HepG2 (cell line): ENCODE results near the gene SAMM50. TPM values are rescaled to one million over a fixed set of nuclear protein-coding genes. Genes with fewer than 3 reads are reported as not detected.

Source experiments
- ATF2 ChIP-seq: sonication (generic); formaldehyde crosslinking; IDR thresholded peaks from 2 replicates; pipeline ENCODE4 v1.4.0; 2020; ENCODE audit warnings: missing genetic modification reagents
- CCDC6 ChIP-seq: sonication (generic); formaldehyde crosslinking; IDR thresholded peaks from 2 replicates; pipeline ENCODE4 v1.8.1; 2022; ENCODE audit warnings: mild to moderate bottlenecking, missing genetic modification reagents, moderate library complexity
- EED ChIP-seq: sonication (generic); formaldehyde crosslinking; IDR thresholded peaks from 2 replicates; pipeline ENCODE4 v1.5.0; 2020; ENCODE audit warnings: mild to moderate bottlenecking, missing genetic modification reagents
- ERF ChIP-seq: IDR thresholded peaks from 2 replicates; pipeline ENCODE4 v1.6.1; 2018; ENCODE audit warnings: missing biosample characterization, missing genetic modification reagents
- IKZF5 ChIP-seq: IDR thresholded peaks from 2 replicates; pipeline ENCODE4 v1.6.1; 2018; ENCODE audit warnings: missing genetic modification reagents, mild to moderate bottlenecking, missing compliant biosample characterization
- NR3C1 ChIP-seq: sonication (generic); formaldehyde crosslinking; IDR thresholded peaks from 2 replicates; pipeline ENCODE4 v1.4.0; 2020; ENCODE audit warnings: missing genetic modification reagents
- PCBP1 ChIP-seq: fragments of 200-400 bp; formaldehyde crosslinking; IDR thresholded peaks from 2 replicates; pipeline ENCODE4 v1.6.1; 2017; ENCODE audit warnings: mild to moderate bottlenecking, low read depth, low read length, borderline replicate concordance
- POLR2G ChIP-seq: fragments of 200-400 bp; formaldehyde crosslinking; IDR thresholded peaks from 2 replicates; pipeline ENCODE4 v1.6.1; 2018; ENCODE audit warnings: mild to moderate bottlenecking, low read depth, low read length, moderate library complexity
- SALL2 ChIP-seq: sonication (generic); formaldehyde crosslinking; IDR thresholded peaks from 2 replicates; pipeline ENCODE4 v1.8.1; 2023; ENCODE audit warnings: mild to moderate bottlenecking, missing genetic modification reagents, inconsistent platforms
- SNAPC2 ChIP-seq: sonication (generic); formaldehyde crosslinking; IDR thresholded peaks from 2 replicates; pipeline ENCODE4 v1.8.1; 2022; ENCODE audit warnings: mild to moderate bottlenecking, missing genetic modification reagents
- ZBTB7B ChIP-seq: sonication (generic); formaldehyde crosslinking; IDR thresholded peaks from 2 replicates; pipeline ENCODE4 v1.4.0; 2020; ENCODE audit warnings: missing genetic modification reagents
- ZKSCAN8 ChIP-seq: IDR thresholded peaks from 2 replicates; pipeline ENCODE4 v1.6.1; 2016; ENCODE audit warnings: borderline replicate concordance, missing genetic modification reagents, missing compliant biosample characterization
- ZNF101 ChIP-seq: sonication (generic); formaldehyde crosslinking; IDR thresholded peaks from 2 replicates; pipeline ENCODE4 v1.4.0; 2020; ENCODE audit warnings: mild to moderate bottlenecking, low read depth, missing genetic modification reagents, borderline replicate concordance
- ZNF224 ChIP-seq: sonication (generic); formaldehyde crosslinking; IDR thresholded peaks from 2 replicates; pipeline ENCODE4 v1.5.0; 2020; ENCODE audit warnings: mild to moderate bottlenecking, missing genetic modification reagents
- ZNF343 ChIP-seq: sonication (generic); formaldehyde crosslinking; IDR thresholded peaks from 2 replicates; pipeline ENCODE4 v1.4.0; 2020; ENCODE audit warnings: mild to moderate bottlenecking, missing genetic modification reagents
- ZNF572 ChIP-seq: sonication (generic); formaldehyde crosslinking; IDR thresholded peaks from 2 replicates; pipeline ENCODE4 v1.5.1; 2020; ENCODE audit warnings: mild to moderate bottlenecking, missing genetic modification reagents
- ZNF580 ChIP-seq: IDR thresholded peaks from 2 replicates; pipeline ENCODE4 v1.6.1; 2016; ENCODE audit warnings: low read depth, borderline replicate concordance
- ZNF597 ChIP-seq: sonication (generic); formaldehyde crosslinking; IDR thresholded peaks from 2 replicates; pipeline ENCODE4 v1.5.0; 2020; ENCODE audit warnings: missing genetic modification reagents
- ZNF678 ChIP-seq: sonication (generic); formaldehyde crosslinking; IDR thresholded peaks from 2 replicates; pipeline ENCODE4 v1.4.0; 2020; ENCODE audit warnings: mild to moderate bottlenecking, missing genetic modification reagents
- ZNF691 ChIP-seq: sonication (generic); formaldehyde crosslinking; IDR thresholded peaks from 2 replicates; pipeline ENCODE4 v1.4.0; 2020; ENCODE audit warnings: missing genetic modification reagents, low read depth, mild to moderate bottlenecking, borderline replicate concordance
- polyA plus RNA-seq, 8 experiments: library from polyadenylated mRNA; depleted of rRNA in 3 of 8; stranded (reverse) in 7 of 8; unstranded in 1 of 8; fragments of >200 nt; fragmentation: Illumina TruSeq in 4 of 8; extraction: Trizol in 4 of 8; gene quantifications; 2 replicates each; pipeline versions ENCODE4 v1.2.1 to v1.2.3, GENCODE V29; 2011 to 2016; ENCODE audit warnings: low read depth in 4 of 8, missing spikeins in 1 of 8, mixed read lengths in 1 of 8; ENCODE audit not compliant: insufficient read depth in 1 of 8
- total RNA-seq, 5 experiments: library from RNA; depleted of rRNA; stranded (reverse); fragments of >200 nt; fragmentation: Illumina TruSeq; extraction: Trizol; gene quantifications; 2 replicates each; pipeline ENCODE4 v1.2.3, GENCODE V29; 2016; ENCODE audit warnings: low read depth in 1 of 5

Gene SAMM50
- total and polyA plus RNA-seq, 2 of the 13 experiments (the other 11 are each of a cell fraction or from before 2014, with no cell fraction given): 34.7 to 63.4 TPM

- TF ChIP-seq IKZF5 (peak; percentile 87; the same call in 1 of the 2 replicates), NR3C1 (no peak), CCDC6 (no peak), ZNF597 (CRISPR knock-in tag) (no peak), ATF2 (CRISPR knock-in tag) (no peak; the same call in 1 of the 2 replicates), ZNF572 (no peak), ZNF343 (0 out of 2 replicates have a peak, but pooled peaks have one; percentile 36), ZBTB7B (peak; percentile 39; the same call in 1 of the 2 replicates), EED (CRISPR knock-in tag) (no peak), ZNF580 (CRISPR knock-in tag) (0 out of 2 replicates have a peak, but pooled peaks have one; percentile 52), ZNF678 (no peak), PCBP1 (peak; percentile 93), ZNF224 (CRISPR knock-in tag) (peak; percentile 55; the same call in 1 of the 2 replicates), SNAPC2 (CRISPR knock-in tag) (no peak), POLR2G (peak; percentile 93), SALL2 (CRISPR knock-in tag) (no peak; the same call in 1 of the 2 replicates), ZNF691 (CRISPR knock-in tag) (peak; percentile 62; the same call in 1 of the 2 replicates), ERF (CRISPR knock-in tag) (peak; percentile 79; the same call in 1 of the 2 replicates), ZKSCAN8 (no peak), ZNF101 (CRISPR knock-in tag) (no peak)
Observed at GRCh38 chr22:43955040-43955882, at the start of gene SAMM50 (continued).
